ENCODE results near the gene KRT5. TPM values are rescaled to one million over a fixed set of nuclear protein-coding genes. Genes with fewer than 3 reads are reported as not detected.

The KRT5 gene
- total RNA-seq, 4 donors from 2014 or later, result 3.6 to 59.0 (median 14.4) TPM

DNA sequence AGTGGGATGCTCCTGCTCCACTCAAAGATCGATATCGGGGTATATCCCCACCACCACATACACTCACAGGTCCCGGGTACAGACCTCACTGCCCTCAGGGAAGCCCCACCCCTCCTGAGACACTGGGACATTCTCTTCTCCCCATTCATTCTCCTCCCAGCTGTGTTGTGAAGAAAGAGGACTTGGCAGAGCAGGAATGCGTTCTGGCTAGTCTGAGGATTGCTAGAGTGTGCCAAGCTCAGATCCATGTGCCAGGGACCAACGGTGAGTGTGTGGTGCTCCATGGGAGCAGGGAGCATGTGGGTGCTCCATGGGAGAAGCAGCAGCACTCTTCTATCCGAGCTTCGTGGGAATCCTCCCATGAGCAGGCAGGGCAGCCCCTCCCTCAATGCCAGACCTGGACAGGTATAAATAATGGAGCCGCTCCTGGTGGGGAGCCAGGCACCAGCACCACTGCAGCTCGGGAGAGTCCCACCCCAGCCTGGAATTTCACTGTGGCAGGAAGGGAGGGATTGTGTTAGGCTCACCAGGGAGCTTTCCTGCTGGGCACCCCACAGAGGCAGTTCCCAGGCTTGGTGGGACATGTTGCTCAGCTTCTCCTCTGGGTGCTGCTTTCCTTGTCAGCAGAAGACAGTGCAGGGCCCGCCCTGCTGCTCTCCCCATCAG, 2.3 kb upstream of the KRT5 start:
- TF ChIP-seq, protein P1, sequence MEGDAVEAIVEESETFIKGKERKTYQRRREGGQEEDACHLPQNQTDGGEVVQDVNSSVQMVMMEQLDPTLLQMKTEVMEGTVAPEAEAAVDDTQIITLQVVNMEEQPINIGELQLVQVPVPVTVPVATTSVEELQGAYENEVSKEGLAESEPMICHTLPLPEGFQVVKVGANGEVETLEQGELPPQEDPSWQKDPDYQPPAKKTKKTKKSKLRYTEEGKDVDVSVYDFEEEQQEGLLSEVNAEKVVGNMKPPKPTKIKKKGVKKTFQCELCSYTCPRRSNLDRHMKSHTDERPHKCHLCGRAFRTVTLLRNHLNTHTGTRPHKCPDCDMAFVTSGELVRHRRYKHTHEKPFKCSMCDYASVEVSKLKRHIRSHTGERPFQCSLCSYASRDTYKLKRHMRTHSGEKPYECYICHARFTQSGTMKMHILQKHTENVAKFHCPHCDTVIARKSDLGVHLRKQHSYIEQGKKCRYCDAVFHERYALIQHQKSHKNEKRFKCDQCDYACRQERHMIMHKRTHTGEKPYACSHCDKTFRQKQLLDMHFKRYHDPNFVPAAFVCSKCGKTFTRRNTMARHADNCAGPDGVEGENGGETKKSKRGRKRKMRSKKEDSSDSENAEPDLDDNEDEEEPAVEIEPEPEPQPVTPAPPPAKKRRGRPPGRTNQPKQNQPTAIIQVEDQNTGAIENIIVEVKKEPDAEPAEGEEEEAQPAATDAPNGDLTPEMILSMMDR (IDR thresholded peaks at IDR 0.05), result no peak
- ATAC-seq (ENCODE audit: low FRiP score) (peak; percentile 73), DNase-seq (ENCODE audit: low spot score) (no peak)

DNA sequence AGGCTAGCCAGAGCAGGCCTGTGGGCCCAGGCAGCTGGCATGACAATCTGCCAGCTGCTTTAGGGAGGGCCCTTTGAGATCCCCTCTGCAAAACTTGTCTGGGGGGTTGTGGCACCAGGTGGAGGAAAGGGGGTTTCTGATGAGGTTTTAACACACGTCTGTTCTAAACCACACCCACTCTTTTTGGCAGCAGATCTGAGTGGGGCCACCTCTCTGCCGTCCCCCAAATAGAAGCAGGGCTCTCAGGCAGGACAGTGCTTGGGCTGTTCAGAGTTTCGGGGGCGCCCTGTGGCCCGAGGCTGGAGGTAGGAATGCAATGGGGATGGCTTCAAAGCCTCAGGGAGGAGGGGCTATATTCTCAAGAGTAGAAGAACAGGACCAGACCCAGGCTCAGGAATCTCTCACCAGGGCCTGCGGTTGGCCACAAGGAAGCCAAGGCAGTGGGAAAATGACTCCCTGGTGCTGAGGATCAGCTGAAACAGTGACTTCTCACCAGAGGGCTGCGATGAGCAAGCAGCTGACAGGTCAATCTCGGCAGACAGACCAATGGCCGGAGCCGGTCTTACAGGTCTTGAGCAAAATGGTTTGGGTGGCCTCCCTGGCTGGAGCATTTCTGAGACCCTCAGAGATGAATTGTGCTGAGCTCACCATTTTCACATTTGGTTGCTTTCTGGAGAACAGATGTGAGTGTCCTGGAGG, 1.5 kb upstream of the KRT5 start:
- no peak for ATAC-seq (ENCODE audit: low FRiP score)
- DNase-seq (ENCODE audit: low spot score), result no peak
- TF ChIP-seq, protein P1 (IDR thresholded peaks at IDR 0.05), result no peak

DNA sequence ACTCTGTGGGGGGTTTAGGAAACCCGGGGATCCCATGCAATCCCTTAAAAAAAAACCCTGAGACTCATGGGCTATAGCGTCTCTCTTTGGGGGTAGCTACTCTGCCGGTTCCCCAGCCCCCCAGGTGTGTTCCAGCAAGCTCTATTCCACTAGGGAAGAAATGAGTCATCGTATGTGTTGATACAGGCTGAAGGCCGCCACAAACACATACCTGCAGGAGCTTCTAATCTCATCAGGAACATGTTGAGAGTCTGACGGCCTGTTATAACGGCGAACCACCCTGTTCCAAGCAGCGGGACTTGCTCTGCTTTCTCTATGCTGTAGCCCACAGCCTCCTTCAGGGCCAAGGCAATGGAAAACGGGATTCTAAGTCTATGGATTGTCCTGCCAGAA, 977 bp upstream of the KRT5 start:
- DNase-seq (ENCODE audit: low spot score) (no peak), ATAC-seq (ENCODE audit: low FRiP score) (no peak)

DNA sequence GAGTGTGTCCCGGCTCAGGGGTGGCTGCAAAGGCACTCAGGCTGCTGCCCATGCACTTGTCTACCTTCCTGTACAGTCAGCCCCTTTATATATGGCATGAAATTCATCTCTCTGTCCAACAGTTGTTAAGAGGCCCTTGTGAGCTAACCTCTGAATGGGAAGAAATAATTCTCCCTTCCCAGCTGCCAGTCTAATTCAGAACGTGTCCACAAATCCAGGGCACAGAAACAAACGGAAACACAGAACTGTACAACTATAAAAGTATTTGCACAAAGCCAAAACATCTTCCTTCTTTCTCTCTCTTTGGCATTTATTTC, 849 bp downstream of the KRT5 start:
- no peak for DNase-seq (ENCODE audit: low spot score)
- ATAC-seq (ENCODE audit: low FRiP score), result no peak
- TF ChIP-seq, protein P1 (IDR thresholded peaks at IDR 0.05), result no peak

More for the DNA sequence above, 977 bp upstream of the KRT5 start:
- TF ChIP-seq, protein P1 (IDR thresholded peaks at IDR 0.05), result no peak

DNA sequence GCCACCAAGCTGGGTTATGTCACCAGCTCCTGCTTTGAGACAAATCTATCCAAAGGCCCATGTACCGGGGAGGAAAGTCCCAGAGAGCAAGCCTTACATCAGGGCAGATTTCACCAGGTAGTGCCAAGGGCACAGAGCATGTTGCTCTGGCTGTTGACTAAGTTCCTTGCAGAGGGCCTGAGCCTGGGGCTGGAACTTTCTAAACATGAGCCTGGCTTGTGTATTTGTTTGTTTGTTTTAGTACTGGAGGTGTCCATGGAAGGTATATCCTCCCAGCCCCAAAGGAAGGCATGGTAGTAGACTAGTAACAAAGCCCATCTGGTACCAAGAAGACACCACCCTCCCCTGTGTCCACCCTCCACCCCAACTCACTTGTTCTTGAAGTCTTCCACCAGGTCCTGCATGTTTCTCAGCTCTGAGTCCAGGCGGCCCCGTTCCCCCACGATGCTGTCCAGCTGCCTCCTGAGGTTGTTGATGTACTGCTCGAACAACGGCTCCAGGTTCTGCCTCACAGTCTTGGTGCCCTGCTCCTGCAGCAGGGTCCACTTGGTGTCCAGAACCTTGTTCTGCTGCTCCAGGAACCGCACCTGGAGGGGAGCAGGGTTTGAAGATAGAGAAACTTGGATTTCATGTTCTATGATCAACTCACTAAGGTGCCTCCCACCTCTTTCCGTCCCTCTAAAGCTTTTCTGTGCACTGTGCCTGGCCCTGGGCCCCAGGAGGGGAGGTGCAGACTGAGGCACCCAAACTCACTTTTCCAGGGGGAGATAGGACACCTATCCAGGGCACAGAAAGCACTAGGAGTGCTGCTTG, 1.4 kb downstream of the KRT5 start:
- DNase-seq (ENCODE audit: low spot score), result no peak
- TF ChIP-seq, protein P1 (IDR thresholded peaks at IDR 0.05), result no peak
- ATAC-seq (ENCODE audit: low FRiP score), result no peak

DNA sequence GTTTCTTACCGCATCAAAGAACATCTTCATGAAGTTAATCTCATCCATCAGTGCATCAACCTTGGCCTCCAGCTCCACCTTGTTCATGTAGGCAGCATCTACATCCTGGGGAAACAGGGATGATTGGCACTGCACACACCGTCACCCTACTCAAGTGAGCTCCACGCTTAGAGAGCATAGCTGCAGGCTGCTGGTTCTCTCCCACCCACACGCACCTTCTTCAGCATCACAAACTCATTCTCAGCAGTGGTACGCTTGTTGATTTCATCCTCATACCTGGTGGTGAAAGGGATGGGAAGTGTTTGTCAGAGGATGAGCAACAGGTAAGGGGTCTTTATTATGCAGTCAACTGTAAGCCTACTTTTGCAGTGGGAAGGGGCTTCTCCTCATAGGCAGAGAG, 2.3 kb downstream of the KRT5 start:
- ATAC-seq (ENCODE audit: low FRiP score) (no peak), DNase-seq (ENCODE audit: low spot score) (no peak)
- TF ChIP-seq, protein P1 (IDR thresholded peaks at IDR 0.05), result no peak

All from omental fat pad (tissue), 4 donors.